Epithelial cell of alveolus of lung (primary cell): ENCODE data around the gene ANKRD26. TPM values are rescaled to one million over a fixed set of nuclear protein-coding genes. Genes with fewer than 3 reads are reported as not detected.

ENCODE experiments used
- total RNA-seq: library from RNA; depleted of rRNA; stranded (reverse); fragments of >200 nt; gene quantifications from 2 replicates; pipeline ENCODE4 v1.2.1, GENCODE V29; 2015

Gene ANKRD26
- total RNA-seq: 3.7 and 8.9 TPM in 2 replicates

DNA sequence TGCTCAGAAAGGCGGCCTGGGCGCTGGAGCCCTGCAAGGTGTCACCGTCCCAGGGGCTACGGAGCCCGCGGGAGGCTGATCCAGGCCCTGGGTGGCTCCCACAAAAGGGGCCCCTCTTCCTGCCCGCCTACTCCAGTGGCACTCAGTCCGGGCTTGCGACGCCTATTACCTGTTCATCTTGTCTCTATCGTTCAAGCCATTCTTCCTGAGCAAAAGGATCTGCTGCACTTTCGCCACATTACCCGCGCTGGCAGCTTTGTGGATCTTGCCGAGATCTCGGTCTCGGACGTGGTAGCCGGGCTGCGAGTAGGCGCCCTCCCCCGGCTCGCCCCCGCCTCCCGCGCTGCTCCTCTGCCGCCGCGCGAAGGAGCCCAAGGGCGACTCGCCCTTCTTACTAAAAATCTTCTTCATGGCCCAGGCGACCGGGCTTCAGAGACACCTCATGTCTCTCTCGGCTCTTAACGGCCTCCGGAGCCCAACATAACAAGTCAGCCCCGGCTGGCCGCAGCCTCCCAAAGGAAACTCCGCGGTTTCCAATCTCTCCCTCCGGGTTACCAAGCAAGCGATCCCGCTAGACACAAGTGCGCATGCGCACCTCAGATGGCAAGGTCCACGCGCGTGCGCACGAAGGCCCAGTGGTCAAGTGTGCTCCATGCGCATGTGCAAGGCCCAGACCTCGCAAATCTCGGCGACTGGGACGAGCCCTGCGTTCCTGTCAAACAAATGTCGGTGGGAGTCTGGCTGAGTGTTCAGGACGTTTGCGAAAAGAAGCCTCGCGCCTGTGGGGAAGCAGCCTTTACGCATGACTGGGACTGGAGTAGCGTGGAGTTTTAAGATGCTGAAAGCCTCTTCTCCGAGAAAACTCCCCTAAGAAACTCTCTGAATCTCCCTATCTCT lies at the start of gene ANKRD26:
Gene ANKRD26 (minus strand): TSS at position 579 of the 897 bp plus-strand sequence. CDS start 168 bp downstream, at position 411.

Other genes starting within 250 kb of the ANKRD26 start
- gene ABI1, start 239.5 kb downstream of the ANKRD26 start, total RNA-seq: 26.7 and 30.5 TPM in 2 replicates
- gene YME1L1, start 53.9 kb upstream of the ANKRD26 start, total RNA-seq: 80.4 and 85.5 TPM in 2 replicates
- gene MASTL, start 54.9 kb upstream of the ANKRD26 start, total RNA-seq: 15.9 and 17.3 TPM in 2 replicates
- 8.9 and 10.3 TPM in 2 replicates for gene ACBD5, start 140.3 kb upstream of the ANKRD26 start, total RNA-seq